Thyroid gland (tissue), 4 donors: ENCODE results near the gene MAFG. TPM values are rescaled to one million over a fixed set of nuclear protein-coding genes. Genes with fewer than 3 reads are reported as not detected.

Experiments
- DNase-seq, 2 donors: peaks; one replicate each; pipeline ENCODE4 v3.0.0-alpha.2; 2019
- H3K27ac ChIP-seq, 3 donors: fragments of 200-600 bp; sonication (generic); 1 replicate in 2 of 3; 2 replicates in 1 of 3; pipeline ENCODE4 v1.5.1; 2016 to 2019; ENCODE audit warnings: mild to moderate bottlenecking in 1 of 3, moderate library complexity in 1 of 3
- H3K27me3 ChIP-seq: fragments of 200-600 bp; sonication (generic); one replicate; pipeline ENCODE4 v1.5.1; 2019
- H3K36me3 ChIP-seq, 2 donors: fragments of 200-600 bp; sonication (generic); one replicate each; pipeline ENCODE4 v1.5.1; 2016 to 2019
- H3K4me1 ChIP-seq, 2 donors: fragments of 200-600 bp; sonication (generic); one replicate each; pipeline ENCODE4 v1.5.1; 2017 to 2019
- H3K4me3 ChIP-seq, 3 donors: fragments of 200-600 bp; sonication (generic); replicated peaks in 1 of 3; 1 replicate in 2 of 3; 2 replicates in 1 of 3; pipeline ENCODE4 v1.5.1; 2016; ENCODE audit warnings: mild to moderate bottlenecking in 1 of 3
- H3K9me3 ChIP-seq: fragments of 200-600 bp; sonication (generic); one replicate; pipeline ENCODE4 v1.5.1; 2017
- POLR2A ChIP-seq, 2 donors: fragments of 450-650 bp; IDR thresholded peaks; one replicate each; pipeline ENCODE4 v1.6.1; 2017; ENCODE audit warnings: antibody characterized with exemption in 2 of 2, mild to moderate bottlenecking in 2 of 2, moderate library complexity in 1 of 2
- WGBS, 2 donors: methylation state at CpG; one replicate each; pipeline ENCODE4 v1.1.5; 2017; 5-methylcytosine and 5-hydroxymethylcytosine counted together
- intact Hi-C: fragments of 100-400 bp; cut with DNase I; formaldehyde crosslinking; loops from one replicate; pipeline ENCODE4 v1.15.1; 2023
- total RNA-seq, 4 donors: library from RNA; depleted of rRNA; stranded (reverse); fragments of >200 nt; gene quantifications; one replicate each; pipeline ENCODE4 v1.2.3, GENCODE V29; 2016
- TF ChIP-seq, protein P1 (sequence below), 6 experiments: fragments of 200-600 bp in 3 of 6; fragments of 450-650 bp in 3 of 6; sonication (generic) in 3 of 6; IDR thresholded peaks; one replicate each; pipeline ENCODE4 v1.5.1; 2016 to 2019; ENCODE audit warnings: antibody characterized with exemption in 6 of 6, mild to moderate bottlenecking in 2 of 6, inconsistent platforms in 1 of 6, moderate library complexity in 1 of 6

The MAFG gene
- total RNA-seq, 4 donors from 2014 or later: 28.2 to 51.8 (median 36.4) TPM

DNA sequence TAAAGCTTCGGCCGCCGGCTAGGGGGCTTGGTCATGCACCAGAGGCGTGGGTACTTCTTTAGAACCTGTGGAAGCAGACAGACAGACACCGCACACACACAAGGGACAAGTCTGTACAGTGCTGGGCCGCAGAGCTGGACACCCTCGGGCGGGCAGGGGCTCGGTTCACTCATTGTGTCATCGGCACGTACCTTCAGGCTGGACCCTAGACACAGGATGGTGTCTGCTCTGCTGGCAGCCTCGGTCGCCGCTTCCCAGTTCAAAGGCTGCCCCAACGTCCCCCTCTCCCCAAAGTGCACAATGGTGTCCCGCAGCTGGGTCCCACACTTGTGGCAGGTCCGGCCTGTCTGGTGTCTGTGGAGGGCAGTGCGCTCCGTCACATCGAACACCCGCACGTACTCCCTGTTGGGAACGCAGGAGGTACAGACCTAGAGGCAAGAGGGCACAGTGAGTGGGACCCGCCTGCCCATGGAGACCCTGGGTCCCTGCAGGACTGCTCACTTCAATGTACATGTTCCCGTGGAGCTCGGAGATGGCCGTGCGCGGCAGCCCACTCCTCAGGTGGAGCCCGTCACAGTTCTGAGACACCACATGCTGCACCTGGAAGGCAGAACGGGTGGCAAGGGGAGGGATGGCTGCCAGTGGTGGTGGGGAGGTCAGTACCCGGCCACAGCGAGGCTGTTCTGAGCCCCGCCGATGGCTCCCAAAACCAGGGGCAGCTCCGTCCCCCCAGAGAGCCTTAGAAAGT lies 13.3 kb downstream of the MAFG start:
- TF ChIP-seq, protein P1, sequence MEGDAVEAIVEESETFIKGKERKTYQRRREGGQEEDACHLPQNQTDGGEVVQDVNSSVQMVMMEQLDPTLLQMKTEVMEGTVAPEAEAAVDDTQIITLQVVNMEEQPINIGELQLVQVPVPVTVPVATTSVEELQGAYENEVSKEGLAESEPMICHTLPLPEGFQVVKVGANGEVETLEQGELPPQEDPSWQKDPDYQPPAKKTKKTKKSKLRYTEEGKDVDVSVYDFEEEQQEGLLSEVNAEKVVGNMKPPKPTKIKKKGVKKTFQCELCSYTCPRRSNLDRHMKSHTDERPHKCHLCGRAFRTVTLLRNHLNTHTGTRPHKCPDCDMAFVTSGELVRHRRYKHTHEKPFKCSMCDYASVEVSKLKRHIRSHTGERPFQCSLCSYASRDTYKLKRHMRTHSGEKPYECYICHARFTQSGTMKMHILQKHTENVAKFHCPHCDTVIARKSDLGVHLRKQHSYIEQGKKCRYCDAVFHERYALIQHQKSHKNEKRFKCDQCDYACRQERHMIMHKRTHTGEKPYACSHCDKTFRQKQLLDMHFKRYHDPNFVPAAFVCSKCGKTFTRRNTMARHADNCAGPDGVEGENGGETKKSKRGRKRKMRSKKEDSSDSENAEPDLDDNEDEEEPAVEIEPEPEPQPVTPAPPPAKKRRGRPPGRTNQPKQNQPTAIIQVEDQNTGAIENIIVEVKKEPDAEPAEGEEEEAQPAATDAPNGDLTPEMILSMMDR (IDR thresholded peaks at IDR 0.05): no peak
- TF ChIP-seq POLR2A (IDR thresholded peaks at IDR 0.05): no peak
- H3K27ac ChIP-seq: no peak overlapping the region
- DNase-seq: no peak
- no peaks in the 10 kb centered on the region for H3K9me3 ChIP-seq
- peaks cover 24 to 33% of the 10 kb centered on the region in 2 donors for H3K4me1 ChIP-seq
- H3K27me3 ChIP-seq: no peaks in the 10 kb centered on the region
- no peak overlapping the region for H3K4me3 ChIP-seq
- intact Hi-C loops: no loop called here
- peaks cover 24 to 27% of the 10 kb centered on the region in 2 donors for H3K36me3 ChIP-seq
- 96% methylated on average over 24 to 26 of the region's 36 CpGs for WGBS, 2 donors

DNA sequence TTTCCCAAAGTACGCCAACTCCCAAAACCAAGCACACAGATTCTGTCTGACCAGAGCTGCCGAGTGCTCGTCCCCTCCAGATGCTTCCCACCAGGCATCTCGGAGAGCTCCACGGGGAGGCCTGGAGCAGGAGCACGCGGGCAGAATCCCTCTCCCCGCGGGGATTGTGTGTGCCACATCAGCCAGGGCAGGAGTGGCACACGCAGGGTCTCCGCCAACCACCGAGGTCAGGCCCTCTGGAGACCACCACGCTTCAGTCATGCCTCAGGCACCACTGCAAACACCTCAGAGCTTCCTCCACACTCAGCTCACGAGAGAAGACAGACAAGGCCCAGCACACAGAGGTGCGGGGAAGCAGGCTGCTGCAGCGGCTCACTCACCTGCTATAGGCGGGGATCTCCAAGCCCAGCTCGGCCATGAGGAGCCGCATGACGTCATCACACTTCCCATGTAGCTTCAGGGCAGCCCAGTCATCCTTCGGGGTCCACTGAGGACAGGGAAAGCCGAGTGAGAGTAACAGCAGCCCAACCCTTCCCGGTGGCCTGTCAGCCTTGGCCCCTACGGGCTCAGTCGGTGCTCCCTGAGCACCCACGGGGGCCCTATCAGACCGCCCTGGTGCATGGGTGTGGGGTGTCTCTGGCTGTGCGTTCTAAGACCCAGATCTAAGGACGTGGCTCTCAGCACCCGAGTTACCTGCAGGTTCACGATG lies 14.0 kb downstream of the MAFG start:
- no peak for DNase-seq
- Histone ChIP-seq H3K4me3 (no peak overlapping the region), H3K27ac (no peak overlapping the region), H3K9me3 (no peaks in the 10 kb centered on the region), H3K4me1 (peaks cover 24 to 35% of the 10 kb centered on the region in 2 donors), H3K27me3 (no peaks in the 10 kb centered on the region), H3K36me3 (peaks cover 24 to 27% of the 10 kb centered on the region in 2 donors)
- WGBS, 2 donors: 91 to 99% methylated on average over 21 to 28 of the region's 31 CpGs
- TF ChIP-seq, protein P1 (IDR thresholded peaks at IDR 0.05): no peak
- TF ChIP-seq POLR2A (IDR thresholded peaks at IDR 0.05): no peak
- intact Hi-C loops: no loop called here

DNA sequence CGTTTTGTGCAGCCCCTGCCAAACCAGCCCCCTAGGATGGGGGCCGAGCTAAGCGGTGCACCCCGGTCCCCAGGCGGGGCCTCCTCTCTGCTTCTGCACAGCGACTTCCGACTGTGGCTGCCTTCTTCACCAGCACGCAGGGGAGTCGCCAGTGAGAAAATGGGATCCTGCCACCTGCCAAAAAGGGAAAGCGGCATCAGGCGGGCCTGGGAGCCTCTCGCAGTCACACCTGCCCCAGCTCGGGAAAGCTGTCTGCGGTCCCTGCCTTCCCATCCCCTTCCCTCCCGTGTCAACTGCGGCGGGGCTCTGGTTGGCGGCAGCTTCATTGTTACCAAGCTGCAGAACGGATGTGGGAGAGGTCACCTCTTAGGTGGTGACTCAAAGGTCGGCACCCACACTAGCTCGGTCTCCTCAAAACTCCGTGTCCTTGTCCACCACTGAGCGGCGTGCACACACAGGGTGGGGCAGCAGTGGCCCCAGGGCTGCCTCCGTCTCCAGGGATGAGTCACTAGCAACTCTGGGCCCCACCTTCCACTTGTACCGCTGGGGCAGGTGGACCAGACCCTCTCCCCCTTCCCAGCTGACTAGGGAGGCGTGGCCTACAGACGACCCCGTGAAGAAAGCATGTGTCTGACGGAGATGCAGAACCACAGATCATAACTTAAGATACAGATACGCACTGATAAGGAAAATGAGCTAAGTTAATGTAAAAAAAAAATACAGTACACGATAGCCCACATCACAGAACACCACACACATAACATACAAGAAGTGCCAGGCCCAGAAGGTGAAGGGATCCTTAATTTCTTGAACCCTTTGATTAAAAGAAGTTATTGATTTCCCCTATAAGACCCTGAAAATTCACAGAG lies 14.9 kb downstream of the MAFG start:
- Histone ChIP-seq H3K36me3 (peaks cover 24 to 27% of the 10 kb centered on the region in 2 donors), H3K9me3 (no peaks in the 10 kb centered on the region), H3K27ac (no peak overlapping the region), H3K4me1 (peaks cover 24 to 30% of the 10 kb centered on the region in 2 donors), H3K27me3 (no peaks in the 10 kb centered on the region), H3K4me3 (no peak overlapping the region)
- intact Hi-C loops: no loop called here
- WGBS, 2 donors: 95 to 97% methylated on average over 30 to 31 of the region's 32 CpGs
- no peak for TF ChIP-seq POLR2A (IDR thresholded peaks at IDR 0.05)
- TF ChIP-seq, protein P1 (IDR thresholded peaks at IDR 0.05): no peak
- DNase-seq: no peak

DNA sequence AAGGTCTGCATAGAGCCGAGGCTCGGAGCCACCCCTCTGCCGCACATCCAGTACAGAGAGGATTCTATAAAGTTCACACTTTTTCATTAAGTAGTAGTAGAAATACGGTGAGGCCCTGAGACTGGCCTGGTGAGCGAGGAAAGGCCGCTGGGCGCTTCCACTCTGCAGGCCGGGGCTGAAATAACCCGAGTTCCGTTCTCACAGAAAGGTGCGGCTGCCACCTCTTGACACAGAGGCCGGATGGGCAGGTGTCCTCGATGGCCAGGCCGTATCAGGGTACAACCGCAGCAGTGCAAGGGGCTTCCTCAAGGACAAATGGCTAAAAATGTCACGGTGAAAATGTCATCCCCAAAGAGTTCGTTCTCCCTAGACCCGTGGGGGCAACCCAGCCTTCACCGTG lies 15.6 kb downstream of the MAFG start:
- intact Hi-C loops: no loop called here
- no peaks in the 10 kb centered on the region for H3K27me3 ChIP-seq
- no peaks in the 10 kb centered on the region for H3K9me3 ChIP-seq
- H3K4me3 ChIP-seq: no peak overlapping the region
- DNase-seq: no peak
- TF ChIP-seq, protein P1 (IDR thresholded peaks at IDR 0.05): no peak
- TF ChIP-seq POLR2A (IDR thresholded peaks at IDR 0.05): no peak
- peaks cover 19 to 24% of the 10 kb centered on the region in 2 donors for H3K4me1 ChIP-seq
- H3K27ac ChIP-seq: peak overlapping the region in 1 of 3 donors; percentile 36
- peaks cover 24 to 32% of the 10 kb centered on the region in 2 donors for H3K36me3 ChIP-seq
- WGBS, 2 donors: 88 to 89% methylated on average over 19 of the region's 19 CpGs
